GM18517 (cell line): ENCODE data around the gene ZFAND3.
"Not testable (repeated sequence)": the region's sequence is repeated elsewhere in the genome, so short reads cannot be mapped to it uniquely, and the experiment has no call there.

Experiments
- ATAC-seq: cut with Tn5 transposase; IDR thresholded peaks from one replicate; pipeline ENCODE4 v1.9.1; 2021; ENCODE audit warnings: mild to moderate bottlenecking, moderate library complexity; ENCODE audit not compliant: unreplicated experiment

ZFAND3 gene

DNA sequence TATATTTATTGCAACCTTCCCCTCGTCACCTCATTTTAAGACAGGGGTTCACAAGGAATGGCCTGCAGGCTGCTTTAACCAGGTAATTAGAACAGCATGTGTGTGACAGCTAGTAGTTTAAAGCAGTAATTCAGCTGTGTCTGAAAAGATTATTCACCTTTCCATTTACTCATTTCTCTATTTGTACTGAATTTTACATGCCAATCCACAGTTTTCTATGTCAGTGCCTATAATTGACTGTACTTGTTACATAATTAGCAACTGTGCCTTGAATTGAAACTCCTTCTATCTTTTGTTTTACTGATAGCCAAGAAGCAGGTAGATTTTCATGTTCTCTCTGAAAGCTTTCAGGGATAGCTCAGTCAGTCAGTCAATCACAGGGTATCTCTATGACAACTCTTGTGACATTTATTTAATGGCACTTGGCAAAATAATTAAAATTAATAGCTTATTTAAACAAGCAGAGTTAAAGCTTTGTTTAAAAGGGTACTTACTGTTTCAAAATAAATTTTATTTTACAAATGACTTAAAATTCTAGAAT lies 214.0 kb downstream of the ZFAND3 start:
- no peak for ATAC-seq

DNA sequence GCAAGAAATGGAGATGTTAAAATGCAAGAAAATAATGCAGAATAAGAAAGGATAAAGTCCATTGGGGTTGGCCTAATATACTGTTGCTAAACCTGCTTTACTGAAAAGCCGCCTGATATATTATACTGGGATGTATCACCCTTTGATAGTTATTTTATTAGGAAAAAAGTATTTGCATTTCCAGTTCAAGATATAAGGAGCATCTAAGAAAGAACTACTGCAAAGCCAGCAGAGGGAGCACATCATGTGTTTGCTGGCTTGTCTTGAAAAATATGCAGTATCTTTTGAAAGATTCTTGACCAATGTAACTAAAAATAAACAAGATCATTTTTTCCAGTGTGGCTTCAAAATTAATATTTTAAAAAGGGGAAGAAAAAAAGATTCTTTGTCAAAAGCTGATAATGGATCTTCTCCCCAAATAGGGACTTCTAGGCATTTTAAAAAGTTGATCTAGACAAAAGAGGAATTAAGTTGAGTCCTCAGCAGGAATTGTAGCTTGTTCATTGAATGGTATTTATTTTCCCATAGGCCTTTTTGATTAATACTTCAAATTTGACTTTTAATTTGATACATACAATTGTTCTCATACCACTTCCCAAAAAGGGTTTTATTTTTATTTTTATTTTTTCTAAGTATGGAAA lies 214.9 kb downstream of the ZFAND3 start:
- no peak for ATAC-seq

GRCh38 chr6:38035478-38035877 lies 216.0 kb downstream of the ZFAND3 start:
- ATAC-seq = no peak

- ATAC-seq = no peak
These were observed 220.0 kb downstream of the ZFAND3 start for GRCh38 chr6:38039502-38039901.

DNA sequence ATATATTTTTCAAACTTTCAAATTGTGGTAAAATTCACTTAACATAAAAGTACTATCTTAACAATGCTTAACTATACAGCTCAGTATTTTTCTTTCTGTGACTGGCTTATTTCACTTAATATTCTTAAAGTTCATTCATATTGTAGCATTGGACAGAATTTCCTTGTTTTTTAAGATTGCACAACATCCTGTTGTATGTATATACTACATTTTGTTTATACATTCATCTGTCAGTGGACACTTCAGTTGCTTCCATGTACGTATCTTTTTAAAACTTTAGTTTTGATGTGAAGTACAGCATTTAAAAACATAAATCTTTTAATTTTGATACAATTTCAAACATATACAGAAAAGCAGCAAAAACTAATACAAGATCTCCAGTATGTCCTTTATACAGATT lies 220.7 kb downstream of the ZFAND3 start:
- ATAC-seq = no peak

DNA sequence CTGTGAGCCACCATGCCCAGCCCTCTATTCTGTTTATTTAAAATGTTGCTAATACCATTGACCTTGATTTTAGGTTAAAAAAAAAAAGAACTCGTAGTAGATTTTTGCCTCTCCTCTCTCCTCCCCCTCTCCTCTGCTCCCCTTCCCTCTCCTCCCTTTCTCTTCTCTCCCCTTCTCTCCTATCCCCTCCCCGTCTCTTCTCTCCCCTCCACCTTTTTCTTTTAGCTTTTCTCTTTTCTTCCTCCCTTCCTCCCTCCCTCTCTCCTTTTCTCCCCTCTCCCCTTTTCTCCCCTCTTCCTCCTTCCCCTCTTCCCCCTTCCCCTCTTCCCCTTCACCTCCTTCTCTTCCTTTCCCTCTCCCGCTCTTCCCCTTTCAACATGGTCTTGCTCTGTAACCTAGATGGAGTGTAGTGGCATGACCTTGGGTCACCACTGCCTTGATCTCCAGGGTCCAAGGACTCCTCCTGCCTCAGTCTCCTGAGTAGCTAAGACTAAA lies 223.8 kb downstream of the ZFAND3 start:
- no peak for ATAC-seq

DNA sequence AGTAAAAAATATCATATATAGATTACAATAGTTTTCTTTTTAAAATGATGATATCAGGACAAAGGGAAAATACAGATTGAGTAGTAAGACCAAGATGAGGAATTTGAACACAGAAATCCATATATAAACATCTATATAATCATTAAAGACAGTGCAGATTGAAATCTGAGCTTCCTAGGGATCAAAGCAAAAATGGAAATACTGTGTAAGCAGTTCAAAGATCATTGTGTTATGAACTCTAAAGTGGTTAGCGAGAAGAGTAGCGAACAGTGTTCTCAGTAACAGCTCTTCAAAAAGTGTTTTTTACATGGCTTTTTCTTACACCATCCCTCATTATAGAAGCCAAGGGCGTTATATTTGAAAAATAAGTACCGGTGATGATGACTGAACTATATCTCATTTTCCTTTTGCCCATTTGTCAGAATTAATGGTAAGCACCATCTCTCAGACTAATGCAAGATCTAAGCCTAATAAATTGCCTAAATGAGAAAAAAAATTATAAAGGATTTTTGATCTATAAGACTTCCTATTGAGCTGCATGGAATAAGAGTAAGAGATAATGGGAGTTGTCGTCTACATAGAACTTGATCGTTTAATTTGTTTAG lies 226.3 kb downstream of the ZFAND3 start:
- ATAC-seq = no peak

GRCh38 chr6:38047562-38047961 lies 228.0 kb downstream of the ZFAND3 start:
- ATAC-seq = no peak

- not testable (repeated sequence) for ATAC-seq
These were observed 230.4 kb downstream of the ZFAND3 start for GRCh38 chr6:38049861-38050397.

GRCh38 chr6:38051819-38052434 lies 232.4 kb downstream of the ZFAND3 start:
- ATAC-seq = no peak

DNA sequence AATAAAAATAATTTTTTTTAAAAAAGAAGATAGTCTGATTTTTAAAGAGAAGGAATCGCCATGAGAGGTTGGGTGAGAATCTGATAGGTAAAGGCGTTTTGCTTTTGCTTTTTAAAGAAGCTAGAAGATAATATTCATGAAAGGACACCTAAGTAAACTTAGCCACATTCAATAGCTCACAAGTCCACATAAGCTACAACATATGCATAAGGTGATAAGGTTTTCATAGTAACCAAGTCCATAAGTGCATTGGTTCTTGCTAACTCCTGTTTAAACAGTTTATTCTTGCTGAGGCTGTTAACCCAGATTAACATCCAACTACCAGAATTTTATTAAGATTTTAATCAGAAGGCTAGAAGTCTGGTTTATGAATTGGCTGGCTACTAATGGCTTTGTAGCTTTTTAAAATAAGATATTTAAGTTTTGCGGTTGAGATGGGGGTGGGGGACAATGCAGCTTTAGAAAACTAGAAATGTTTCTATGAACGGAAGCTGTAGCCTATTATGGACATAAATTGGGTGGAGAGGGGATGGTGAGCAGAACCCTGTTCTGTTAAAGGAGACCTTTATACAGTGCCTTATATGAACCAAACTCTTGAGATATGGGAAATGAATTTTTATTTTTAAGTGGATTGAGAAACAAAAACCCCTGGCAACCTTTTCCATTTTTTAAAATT lies 235.1 kb downstream of the ZFAND3 start:
- no peak for ATAC-seq

- no peak for ATAC-seq
These were observed 235.7 kb downstream of the ZFAND3 start for GRCh38 chr6:38055203-38055589.

GRCh38 chr6:38056361-38056760 lies 236.8 kb downstream of the ZFAND3 start:
- ATAC-seq = no peak

- no peak for ATAC-seq
These were observed 238.5 kb downstream of the ZFAND3 start for GRCh38 chr6:38057994-38058393.

- ATAC-seq = no peak
These were observed 242.5 kb downstream of the ZFAND3 start for GRCh38 chr6:38062066-38062465.

GRCh38 chr6:38063973-38064372 lies 244.4 kb downstream of the ZFAND3 start:
- no peak for ATAC-seq

GRCh38 chr6:38064431-38064830 lies 244.9 kb downstream of the ZFAND3 start:
- no peak for ATAC-seq

DNA sequence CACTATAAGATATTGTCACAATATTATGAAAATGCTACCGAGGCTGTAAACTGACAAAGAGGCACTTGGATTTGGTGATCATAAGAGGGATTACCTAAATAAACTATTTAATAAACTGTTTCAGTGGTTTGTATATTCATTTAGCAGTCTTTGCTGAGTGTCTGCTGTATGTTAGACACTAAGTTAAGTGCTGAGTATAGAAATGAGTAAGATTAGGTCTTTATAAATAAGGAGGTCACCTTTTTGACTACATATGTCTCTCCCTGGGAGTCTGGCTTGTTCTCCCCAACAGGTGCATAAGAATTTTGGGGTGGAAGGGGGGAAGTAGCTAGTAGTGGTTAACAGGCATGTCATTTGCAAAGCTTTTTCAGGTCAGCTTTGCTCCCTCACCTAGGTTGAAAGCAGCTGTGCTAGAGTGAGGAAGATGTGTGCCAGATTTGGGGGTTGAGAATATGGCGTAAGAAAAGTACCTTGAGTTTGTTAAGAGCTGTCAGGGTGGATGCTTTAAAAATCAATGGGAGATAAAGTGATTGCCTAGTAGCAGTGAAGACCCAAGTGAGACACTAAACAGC lies 246.3 kb downstream of the ZFAND3 start:
- no peak for ATAC-seq

GRCh38 chr6:38067263-38067980 lies 247.9 kb downstream of the ZFAND3 start:
- ATAC-seq = no peak
